Activated CD4-positive, alpha-beta memory T cell treated with anti-CD3 and anti-CD28 coated beads for 36 hours (primary cell): ENCODE measurements around the gene UBE2L3. TPM values are rescaled to one million over a fixed set of nuclear protein-coding genes. Genes with fewer than 3 reads are reported as not detected.

ENCODE experiments used
- CTCF ChIA-PET: fragments of 350-600 bp; sonication (Branson Sonifier 250); formaldehyde crosslinking; loops from one replicate; lab custom pipeline; 2021; ENCODE audit warnings: antibody characterized with exemption, inconsistent platforms; lab: Charles Lee
- POLR2A ChIA-PET: fragments of 350-600 bp; sonication (Branson Sonifier 250); formaldehyde crosslinking; loops from one replicate; lab custom pipeline; 2021; ENCODE audit warnings: antibody characterized with exemption; lab: Charles Lee
- DNase-seq: peaks from one replicate; pipeline ENCODE4 v3.0.0-alpha.2; 2020
- H3K27ac Mint-ChIP-seq: one replicate; pipeline ENCODE4 v1.8.0; 2021; ENCODE audit warnings: mixed read lengths
- H3K27me3 Mint-ChIP-seq: one replicate; pipeline ENCODE4 v1.8.0; 2021; ENCODE audit warnings: mixed read lengths
- H3K36me3 Mint-ChIP-seq: one replicate; pipeline ENCODE4 v1.8.0; 2021; ENCODE audit warnings: mixed read lengths
- H3K4me1 Mint-ChIP-seq: one replicate; pipeline ENCODE4 v1.8.0; 2021; ENCODE audit warnings: low read depth, mixed read lengths
- H3K4me3 Mint-ChIP-seq: one replicate; pipeline ENCODE4 v1.8.0; 2021; ENCODE audit warnings: mild to moderate bottlenecking, mixed read lengths
- H3K9me3 Mint-ChIP-seq: one replicate; pipeline ENCODE4 v1.8.0; 2021; ENCODE audit warnings: mixed read lengths
- intact Hi-C: fragments of 100-400 bp; cut with micrococcal nuclease; formaldehyde crosslinking; loops from one replicate; pipeline ENCODE4 v1.15.1; 2023
- total RNA-seq, 2 experiments: library from RNA; stranded (reverse); gene quantifications; one replicate each; pipeline ENCODE4 v1.2.3, GENCODE V29; 2021

Gene UBE2L3
- total RNA-seq, 2 experiments from 2014 or later, result 52.4 to 53.1 TPM

DNA sequence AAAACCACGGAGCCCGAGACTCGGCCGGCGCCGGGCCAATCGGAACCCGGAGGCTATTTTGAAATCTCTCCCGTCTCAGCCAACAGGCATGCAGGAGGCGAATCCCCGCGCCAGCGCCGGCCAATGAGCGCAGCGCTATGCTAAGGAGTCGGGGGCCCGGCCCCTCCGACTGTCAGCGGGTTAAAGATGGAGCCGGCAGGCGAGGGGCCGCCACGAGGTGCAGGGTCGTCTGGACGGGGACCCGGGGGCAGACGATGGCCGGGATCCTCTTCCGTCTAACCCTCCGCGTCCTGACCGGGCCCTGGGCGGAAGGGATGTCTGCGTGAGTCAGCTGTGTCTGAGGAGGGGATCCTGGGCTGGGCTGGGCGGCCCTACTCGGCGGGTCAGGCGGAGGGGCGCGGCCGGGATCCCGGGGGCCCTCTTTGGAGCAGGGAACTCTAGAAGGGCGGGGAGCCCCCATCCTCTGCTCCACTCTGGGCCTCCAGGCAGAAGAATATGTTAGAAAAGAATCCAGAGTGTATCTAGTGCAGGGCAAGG is 84.6 kb downstream of the UBE2L3 start:
- no peaks in the 10 kb centered on the region for H3K9me3 Mint-ChIP-seq
- POLR2A ChIA-PET, result interaction anchor here (3.5 kb wide), 1 partner anchor 10 kb away, joined by 29 read pairs; the partner anchor contains the start of gene SDF2L1
- peak overlapping the region; percentile 38 for H3K27ac Mint-ChIP-seq
- DNase-seq, result peak; percentile 93
- no peaks in the 10 kb centered on the region for H3K27me3 Mint-ChIP-seq
- peaks cover 10% of the 10 kb centered on the region for H3K36me3 Mint-ChIP-seq
- intact Hi-C loops, result loop anchor here (5.0 kb wide), 1 partner anchor 85 kb away; the partner anchor contains the start of gene YPEL1
- peaks cover 20% of the 10 kb centered on the region for H3K4me1 Mint-ChIP-seq
- H3K4me3 Mint-ChIP-seq, result peak overlapping the region; percentile 85
- CTCF ChIA-PET, result interaction anchor here (0.8 to 4.5 kb wide), 2 partner anchors 9 to 23 kb away, joined by 9 to 30 read pairs; partner anchors contain the start of genes SDF2L1 and YDJC

DNA sequence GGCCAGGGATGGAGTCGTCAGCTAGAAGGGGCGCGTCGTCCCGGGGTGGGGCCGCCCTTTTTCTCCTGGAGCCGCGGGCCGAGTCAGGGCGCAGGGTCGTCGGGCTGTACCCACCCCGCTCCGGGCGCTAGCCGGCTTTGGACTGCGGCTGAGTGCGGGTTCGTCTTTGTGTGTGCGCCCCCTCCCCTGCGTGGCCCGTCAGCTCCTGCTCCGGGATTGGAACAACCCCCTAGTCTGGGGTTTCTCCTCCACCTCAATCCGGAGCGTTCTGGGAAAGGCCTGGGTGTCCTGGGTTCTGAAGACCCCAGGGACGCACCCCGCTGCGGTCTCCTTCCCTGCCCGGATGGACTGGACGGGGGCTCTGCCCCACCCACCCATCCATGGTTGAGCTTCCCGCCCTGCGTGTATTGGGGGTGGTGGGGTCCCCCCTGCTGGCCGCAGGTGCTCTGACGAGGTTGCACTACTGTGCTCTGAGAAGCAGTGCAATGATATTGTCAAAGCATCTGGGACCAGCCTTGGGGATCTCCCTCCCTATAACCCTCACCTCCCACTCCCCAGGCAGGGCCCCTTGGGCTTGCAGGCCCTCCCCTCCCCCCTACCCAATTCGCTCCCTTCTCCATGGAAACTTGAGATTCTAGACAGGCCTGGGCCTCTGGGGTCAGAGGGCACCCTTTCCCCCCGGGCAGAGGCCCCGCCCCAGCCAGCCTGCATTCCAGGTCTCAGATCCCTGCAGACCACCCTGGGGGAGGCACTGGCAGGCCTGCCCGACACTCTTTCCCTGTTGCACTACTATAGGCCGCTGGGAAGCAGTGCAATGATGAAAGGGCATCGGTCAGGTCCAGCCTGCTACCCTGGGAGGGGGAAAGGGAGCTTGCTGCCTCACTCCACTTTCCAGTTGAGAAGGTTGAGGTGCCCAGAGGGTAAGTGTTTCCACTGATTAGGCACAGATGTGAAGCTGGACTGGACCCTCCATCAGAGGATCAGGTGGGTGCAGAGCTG is 85.3 kb downstream of the UBE2L3 start:
- ChIA-PET POLR2A (interaction anchor here (3.5 kb wide), 1 partner anchor 10 kb away, joined by 29 read pairs; the partner anchor contains the start of gene SDF2L1), CTCF (interaction anchor here (0.8 to 4.5 kb wide), 4 partner anchors 10 to 28 kb away, joined by 3 to 30 read pairs (median 6); partner anchors contain the start of genes SDF2L1 and YDJC)
- Mint-ChIP-seq H3K4me3 (peak overlapping the region; percentile 85), H3K27me3 (no peaks in the 10 kb centered on the region), H3K27ac (no peak overlapping the region), H3K36me3 (peaks cover 10% of the 10 kb centered on the region), H3K9me3 (no peaks in the 10 kb centered on the region), H3K4me1 (peaks cover 23% of the 10 kb centered on the region)
- no peak for DNase-seq
- intact Hi-C loops, result loop anchor here (5.0 kb wide), 1 partner anchor 84 kb away; the partner anchor contains the start of gene YPEL1

- Mint-ChIP-seq H3K27ac (no peak overlapping the region), H3K9me3 (no peaks in the 10 kb centered on the region), H3K36me3 (peaks cover 6% of the 10 kb centered on the region), H3K4me1 (peaks cover 15% of the 10 kb centered on the region), H3K4me3 (peak overlapping the region; percentile 51), H3K27me3 (no peaks in the 10 kb centered on the region)
- DNase-seq, result no peak
- intact Hi-C loops, result no loop called here
- POLR2A ChIA-PET, result no interaction called here
- CTCF ChIA-PET, result interaction anchor here (1.3 to 3.4 kb wide), 2 partner anchors 11 to 14 kb away, joined by 6 to 20 read pairs; no protein-coding TSS in a partner anchor
Observed at GRCh38 chr22:21657020-21657359, 89.5 kb downstream of the UBE2L3 start.

DNA sequence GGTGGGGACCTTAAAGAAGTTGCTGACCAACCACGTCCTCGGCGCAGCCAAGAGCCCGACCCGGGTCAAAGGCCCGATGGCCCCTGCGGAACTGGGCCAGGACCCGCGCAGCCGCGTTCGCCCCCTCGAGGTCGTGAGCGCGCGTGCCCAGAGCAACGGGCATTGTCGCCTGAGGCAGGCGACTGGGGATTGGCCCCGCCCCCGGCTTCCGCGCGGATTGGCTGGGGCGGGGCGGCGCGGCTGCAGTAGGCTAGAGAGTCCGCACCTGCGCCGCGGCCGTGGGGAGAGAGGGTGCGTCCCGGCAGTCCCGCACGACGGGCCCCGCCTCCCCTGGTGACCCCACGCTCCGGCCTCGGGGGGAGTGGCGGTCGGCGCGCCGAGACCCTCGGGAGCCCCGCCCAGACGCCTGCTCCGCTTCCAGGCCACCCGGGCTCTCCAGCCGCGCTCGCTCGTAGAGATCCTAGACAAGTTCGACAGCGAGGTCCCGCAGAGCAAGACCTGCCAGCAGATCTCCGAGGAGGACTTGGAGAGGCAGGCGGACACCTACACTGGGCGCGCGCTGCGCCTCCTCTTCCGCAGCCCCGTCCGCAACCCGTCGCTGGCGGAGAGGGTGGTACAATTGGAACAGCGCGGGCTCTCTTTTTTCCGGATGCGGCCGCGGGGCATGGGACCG is 90.0 kb downstream of the UBE2L3 start:
- Mint-ChIP-seq H3K36me3 (peaks cover 6% of the 10 kb centered on the region), H3K9me3 (no peaks in the 10 kb centered on the region), H3K27me3 (no peaks in the 10 kb centered on the region), H3K4me1 (peaks cover 15% of the 10 kb centered on the region), H3K27ac (no peak overlapping the region), H3K4me3 (peak overlapping the region; percentile 84)
- CTCF ChIA-PET, result interaction anchor here (0.9 to 3.4 kb wide), 5 partner anchors 11 to 34 kb away, joined by 4 to 20 read pairs (median 5); partner anchors contain the start of gene SDF2L1
- intact Hi-C loops, result no loop called here
- POLR2A ChIA-PET, result interaction anchor here (0.9 kb wide), 1 partner anchor 9 kb away, joined by 4 read pairs; no protein-coding TSS in a partner anchor
- DNase-seq, result peak; percentile 84

DNA sequence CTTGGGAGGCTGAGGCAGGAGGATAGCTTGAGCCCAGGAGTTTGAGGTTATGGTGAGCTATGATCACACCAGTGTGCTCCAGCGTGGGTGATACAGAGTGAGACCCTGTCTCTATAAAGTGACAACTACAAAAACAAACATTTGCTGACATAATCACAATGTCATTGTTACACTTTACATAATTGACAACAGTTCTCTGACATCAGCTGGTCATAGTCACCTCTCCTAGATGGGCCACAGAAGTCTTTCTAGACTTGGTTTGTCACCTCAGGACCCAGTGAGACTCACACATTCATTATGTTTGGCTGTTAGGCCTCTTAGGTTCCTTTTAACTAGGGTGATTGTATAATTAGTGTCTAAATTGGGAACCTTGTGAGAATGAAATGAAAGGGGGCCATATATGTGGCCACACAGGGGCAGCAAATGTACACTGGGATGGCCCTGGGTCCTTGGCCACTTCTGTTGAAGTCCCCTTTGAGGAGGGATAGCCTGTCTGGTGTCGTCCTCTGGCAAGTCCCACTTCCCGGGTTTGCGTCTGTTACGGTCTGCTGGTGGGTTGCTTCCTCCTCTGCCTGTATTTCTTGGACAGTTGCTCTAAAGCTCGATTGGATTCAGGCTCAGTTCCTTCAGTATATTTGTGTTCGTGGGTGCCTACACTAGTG is 92.5 kb downstream of the UBE2L3 start:
- H3K27me3 Mint-ChIP-seq, result no peaks in the 10 kb centered on the region

GRCh38 chr22:21660904-21661303 is 93.4 kb downstream of the UBE2L3 start:
- POLR2A ChIA-PET, result no interaction called here

More for the DNA sequence above, 92.5 kb downstream of the UBE2L3 start:
- DNase-seq, result no peak
- Mint-ChIP-seq H3K9me3 (no peaks in the 10 kb centered on the region), H3K36me3 (no peaks in the 10 kb centered on the region), H3K4me3 (no peak overlapping the region), H3K27ac (no peak overlapping the region), H3K4me1 (peaks cover 17% of the 10 kb centered on the region)
- POLR2A ChIA-PET, result no interaction called here
- intact Hi-C loops, result no loop called here
- CTCF ChIA-PET, result interaction anchor here (2.3 kb wide), 1 partner anchor 17 kb away, joined by 11 read pairs; the partner anchor contains the start of gene SDF2L1

DNA sequence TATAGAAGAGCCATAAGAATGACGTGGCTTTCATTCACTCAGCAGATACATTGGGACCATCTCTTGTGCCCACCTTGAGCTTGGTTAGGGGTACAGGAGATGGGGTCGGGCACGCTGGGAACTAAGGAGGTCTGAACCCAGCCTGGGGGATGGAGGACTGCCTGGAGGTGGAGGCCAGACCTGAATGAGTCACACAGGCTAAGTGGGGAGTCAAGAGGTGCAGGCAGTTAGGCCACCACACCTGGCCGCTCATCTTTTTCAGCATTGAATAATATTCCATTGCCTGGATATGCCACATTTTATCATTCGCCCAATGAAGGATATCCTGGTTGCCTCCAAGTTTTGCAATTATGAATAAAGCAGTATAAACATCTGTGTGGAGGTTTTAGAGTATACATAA is 94.5 kb downstream of the UBE2L3 start:
- POLR2A ChIA-PET, result no interaction called here
- intact Hi-C loops, result no loop called here
- Mint-ChIP-seq H3K27me3 (no peaks in the 10 kb centered on the region), H3K4me3 (no peak overlapping the region), H3K27ac (no peak overlapping the region), H3K36me3 (no peaks in the 10 kb centered on the region), H3K9me3 (no peaks in the 10 kb centered on the region), H3K4me1 (peaks cover 15% of the 10 kb centered on the region)
- DNase-seq, result no peak
- CTCF ChIA-PET, result no interaction called here

More at GRCh38 chr22:21660904-21661303, 93.4 kb downstream of the UBE2L3 start:
- H3K36me3 Mint-ChIP-seq, result no peaks in the 10 kb centered on the region
- no peaks in the 10 kb centered on the region for H3K27me3 Mint-ChIP-seq
- no peak for DNase-seq
- no peaks in the 10 kb centered on the region for H3K9me3 Mint-ChIP-seq
- H3K4me3 Mint-ChIP-seq, result no peak overlapping the region
- peaks cover 19% of the 10 kb centered on the region for H3K4me1 Mint-ChIP-seq
- intact Hi-C loops, result no loop called here
- no peak overlapping the region for H3K27ac Mint-ChIP-seq
- CTCF ChIA-PET, result no interaction called here

DNA sequence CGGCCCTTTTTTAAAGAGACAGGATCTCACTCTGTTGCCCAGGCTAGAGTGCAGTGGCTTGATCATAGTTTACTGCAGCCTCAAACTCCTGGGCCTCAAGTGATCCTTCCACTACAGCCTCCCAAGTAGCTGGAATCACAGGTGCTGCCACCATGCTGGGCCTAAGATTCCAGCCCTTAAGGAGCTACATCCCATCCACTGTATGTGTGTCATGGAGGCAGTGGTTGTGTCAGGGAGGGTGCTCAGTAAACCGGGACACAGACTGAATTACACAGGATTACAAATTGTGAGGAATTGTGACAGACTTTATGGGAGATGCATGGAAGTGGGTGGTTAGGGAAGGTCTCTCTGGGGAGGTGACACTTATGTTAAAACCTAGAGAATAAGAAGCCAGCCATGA is 96.2 kb downstream of the UBE2L3 start:
- H3K36me3 Mint-ChIP-seq, result no peaks in the 10 kb centered on the region
- H3K27me3 Mint-ChIP-seq, result no peaks in the 10 kb centered on the region
- no peak for DNase-seq
- CTCF ChIA-PET, result interaction anchor here (1.2 kb wide), 1 partner anchor 22 kb away, joined by 3 read pairs; no protein-coding TSS in a partner anchor
- no peak overlapping the region for H3K27ac Mint-ChIP-seq
- H3K4me1 Mint-ChIP-seq, result peaks cover 15% of the 10 kb centered on the region
- POLR2A ChIA-PET, result no interaction called here
- intact Hi-C loops, result loop anchor here (2.0 kb wide), 1 partner anchor 71 kb away; the partner anchor contains the start of gene YPEL1
- no peaks in the 10 kb centered on the region for H3K9me3 Mint-ChIP-seq
- no peak overlapping the region for H3K4me3 Mint-ChIP-seq

DNA sequence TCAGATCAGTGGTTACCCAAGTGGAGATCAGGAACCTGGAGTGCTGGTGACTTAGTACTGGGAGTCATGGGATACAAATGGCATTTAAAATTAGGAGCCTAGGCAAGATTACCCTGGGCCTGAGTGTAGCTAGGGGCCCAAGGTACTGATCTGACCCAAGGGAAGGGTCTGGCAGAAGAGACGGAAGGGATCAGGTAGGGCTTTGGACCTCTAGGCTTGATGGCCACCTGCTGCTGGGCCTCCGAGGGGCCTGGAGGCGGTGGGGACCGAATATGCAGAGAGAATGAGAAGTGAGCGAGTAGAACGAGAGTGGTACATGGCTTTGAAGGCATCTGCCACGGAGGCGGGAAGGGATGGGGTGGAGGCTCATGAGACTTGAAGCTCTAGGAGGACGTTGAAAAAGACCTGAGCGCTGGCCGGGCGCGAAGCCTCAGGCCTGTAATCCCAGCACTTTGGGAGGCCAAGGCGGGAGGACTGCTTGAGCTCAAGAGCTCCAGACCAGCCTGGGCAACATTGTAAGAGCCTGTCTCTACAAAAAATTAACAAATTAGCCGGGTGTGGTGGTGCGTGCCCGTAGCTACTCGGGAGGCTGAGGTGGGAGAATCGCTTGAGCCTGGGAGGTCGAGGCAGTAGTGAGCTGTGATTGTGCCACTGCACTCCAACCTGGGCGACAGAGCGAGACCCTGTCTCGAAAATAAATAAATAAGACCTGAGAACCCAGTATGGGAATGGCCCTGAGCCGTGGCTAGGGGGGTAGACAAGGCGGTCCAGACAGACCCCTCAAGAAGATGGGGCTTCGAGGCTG is 97.7 kb downstream of the UBE2L3 start:
- POLR2A ChIA-PET, result interaction anchor here (0.7 to 1.4 kb wide), 3 partner anchors 10 to 71 kb away, joined by 3 to 7 read pairs (median 6); partner anchors contain the start of genes YDJC and YPEL1
- Mint-ChIP-seq H3K36me3 (peaks cover 3% of the 10 kb centered on the region), H3K4me3 (peak overlapping the region; percentile 99), H3K9me3 (no peaks in the 10 kb centered on the region), H3K4me1 (peaks cover 21% of the 10 kb centered on the region), H3K27ac (peak overlapping the region; percentile 91), H3K27me3 (no peaks in the 10 kb centered on the region)
- CTCF ChIA-PET, result interaction anchor here (1.3 to 2.2 kb wide), 4 partner anchors 19 to 307 kb away, joined by 4 to 8 read pairs (median 4); partner anchors contain the start of gene YDJC
- DNase-seq, result no peak
- intact Hi-C loops, result loop anchor here (2.0 kb wide), 1 partner anchor 70 kb away; the partner anchor contains the start of gene YPEL1

GRCh38 chr22:21666786-21667185 is 99.3 kb downstream of the UBE2L3 start:
- H3K27ac Mint-ChIP-seq, result peak overlapping the region; percentile 91
- peak overlapping the region; percentile 99 for H3K4me3 Mint-ChIP-seq
- peaks cover 21% of the 10 kb centered on the region for H3K4me1 Mint-ChIP-seq
- intact Hi-C loops, result no loop called here
- POLR2A ChIA-PET, result no interaction called here
- CTCF ChIA-PET, result interaction anchor here (1.5 to 2.2 kb wide), 2 partner anchors 20 to 38 kb away, joined by 4 to 8 read pairs; partner anchors contain the start of gene YDJC
- DNase-seq, result no peak
- H3K27me3 Mint-ChIP-seq, result no peaks in the 10 kb centered on the region
- H3K36me3 Mint-ChIP-seq, result peaks cover 10% of the 10 kb centered on the region
- H3K9me3 Mint-ChIP-seq, result no peaks in the 10 kb centered on the region
